Measurements from ENCODE around the gene FGF14.

FGF14 gene

GRCh38 chr13:101763191-101763590 is 638.7 kb downstream of the FGF14 start:
- peaks cover 24% of the 10 kb centered on the region for H3K4me1 ChIP-seq (ENCODE audit: control insufficient read depth, insufficient read depth, low read length)
- no peak overlapping the region for H3K4me3 ChIP-seq (ENCODE audit: low read depth, low read length)
- H3K9me3 ChIP-seq (ENCODE audit: control insufficient read depth, insufficient read depth, low read length): no peaks in the 10 kb centered on the region
- H3K9ac ChIP-seq (ENCODE audit: low read depth, low read length): no peak overlapping the region
- no peaks in the 10 kb centered on the region for H3K27me3 ChIP-seq (ENCODE audit: control insufficient read depth, insufficient read depth, low read length)
- no peaks in the 10 kb centered on the region for H3K36me3 ChIP-seq (ENCODE audit: control insufficient read depth, insufficient read depth, low read length)
- H3K27ac ChIP-seq (ENCODE audit: low read depth, low read length): no peak overlapping the region

GRCh38 chr13:101757446-101758039 is 644.3 kb downstream of the FGF14 start:
- Histone ChIP-seq H3K27me3 (ENCODE audit: control insufficient read depth, insufficient read depth, low read length) (no peaks in the 10 kb centered on the region), H3K9me3 (ENCODE audit: control insufficient read depth, insufficient read depth, low read length) (no peaks in the 10 kb centered on the region), H3K4me3 (ENCODE audit: low read depth, low read length) (no peak overlapping the region), H3K36me3 (ENCODE audit: control insufficient read depth, insufficient read depth, low read length) (no peaks in the 10 kb centered on the region), H3K9ac (ENCODE audit: low read depth, low read length) (no peak overlapping the region), H3K27ac (ENCODE audit: low read depth, low read length) (no peak overlapping the region), H3K4me1 (ENCODE audit: control insufficient read depth, insufficient read depth, low read length) (peaks cover 33% of the 10 kb centered on the region)

- no peak overlapping the region for H3K4me3 ChIP-seq (ENCODE audit: low read depth, low read length)
- H3K27ac ChIP-seq (ENCODE audit: low read depth, low read length): no peak overlapping the region
- H3K27me3 ChIP-seq (ENCODE audit: control insufficient read depth, insufficient read depth, low read length): no peaks in the 10 kb centered on the region
- H3K9me3 ChIP-seq (ENCODE audit: control insufficient read depth, insufficient read depth, low read length): no peaks in the 10 kb centered on the region
- H3K9ac ChIP-seq (ENCODE audit: low read depth, low read length): no peak overlapping the region
- H3K4me1 ChIP-seq (ENCODE audit: control insufficient read depth, insufficient read depth, low read length): peaks cover 37% of the 10 kb centered on the region
- no peaks in the 10 kb centered on the region for H3K36me3 ChIP-seq (ENCODE audit: control insufficient read depth, insufficient read depth, low read length)
Measured at GRCh38 chr13:101755228-101755887, 646.5 kb downstream of the FGF14 start.

GRCh38 chr13:101752432-101752831 is 649.4 kb downstream of the FGF14 start:
- Histone ChIP-seq H3K27ac (ENCODE audit: low read depth, low read length) (no peak overlapping the region), H3K4me1 (ENCODE audit: control insufficient read depth, insufficient read depth, low read length) (peaks cover 9% of the 10 kb centered on the region), H3K36me3 (ENCODE audit: control insufficient read depth, insufficient read depth, low read length) (no peaks in the 10 kb centered on the region), H3K9me3 (ENCODE audit: control insufficient read depth, insufficient read depth, low read length) (no peaks in the 10 kb centered on the region), H3K9ac (ENCODE audit: low read depth, low read length) (no peak overlapping the region), H3K4me3 (ENCODE audit: low read depth, low read length) (no peak overlapping the region), H3K27me3 (ENCODE audit: control insufficient read depth, insufficient read depth, low read length) (no peaks in the 10 kb centered on the region)

- Histone ChIP-seq H3K9ac (ENCODE audit: low read depth, low read length) (no peak overlapping the region), H3K4me1 (ENCODE audit: control insufficient read depth, insufficient read depth, low read length) (peaks cover 6% of the 10 kb centered on the region), H3K4me3 (ENCODE audit: low read depth, low read length) (no peak overlapping the region), H3K9me3 (ENCODE audit: control insufficient read depth, insufficient read depth, low read length) (no peaks in the 10 kb centered on the region), H3K36me3 (ENCODE audit: control insufficient read depth, insufficient read depth, low read length) (no peaks in the 10 kb centered on the region), H3K27ac (ENCODE audit: low read depth, low read length) (no peak overlapping the region), H3K27me3 (ENCODE audit: control insufficient read depth, insufficient read depth, low read length) (no peaks in the 10 kb centered on the region)
Measured at GRCh38 chr13:101751488-101751887, 650.4 kb downstream of the FGF14 start.

- no peaks in the 10 kb centered on the region for H3K27me3 ChIP-seq (ENCODE audit: control insufficient read depth, insufficient read depth, low read length)
- peaks cover 6% of the 10 kb centered on the region for H3K4me1 ChIP-seq (ENCODE audit: control insufficient read depth, insufficient read depth, low read length)
- no peaks in the 10 kb centered on the region for H3K36me3 ChIP-seq (ENCODE audit: control insufficient read depth, insufficient read depth, low read length)
- H3K9me3 ChIP-seq (ENCODE audit: control insufficient read depth, insufficient read depth, low read length): no peaks in the 10 kb centered on the region
- H3K9ac ChIP-seq (ENCODE audit: low read depth, low read length): no peak overlapping the region
- H3K4me3 ChIP-seq (ENCODE audit: low read depth, low read length): no peak overlapping the region
- H3K27ac ChIP-seq (ENCODE audit: low read depth, low read length): no peak overlapping the region
Measured at GRCh38 chr13:101749584-101749983, 652.3 kb downstream of the FGF14 start.

- H3K27me3 ChIP-seq (ENCODE audit: control insufficient read depth, insufficient read depth, low read length): no peaks in the 10 kb centered on the region
- no peaks in the 10 kb centered on the region for H3K9me3 ChIP-seq (ENCODE audit: control insufficient read depth, insufficient read depth, low read length)
- no peak overlapping the region for H3K27ac ChIP-seq (ENCODE audit: low read depth, low read length)
- H3K36me3 ChIP-seq (ENCODE audit: control insufficient read depth, insufficient read depth, low read length): no peaks in the 10 kb centered on the region
- H3K9ac ChIP-seq (ENCODE audit: low read depth, low read length): no peak overlapping the region
- H3K4me1 ChIP-seq (ENCODE audit: control insufficient read depth, insufficient read depth, low read length): peaks cover 6% of the 10 kb centered on the region
- no peak overlapping the region for H3K4me3 ChIP-seq (ENCODE audit: low read depth, low read length)
Measured at GRCh38 chr13:101747039-101747438, 654.8 kb downstream of the FGF14 start.

- peaks cover 6% of the 10 kb centered on the region for H3K4me1 ChIP-seq (ENCODE audit: control insufficient read depth, insufficient read depth, low read length)
Measured at GRCh38 chr13:101746513-101746912, 655.3 kb downstream of the FGF14 start.

GRCh38 chr13:101739382-101740178 is 662.3 kb downstream of the FGF14 start:
- no peaks in the 10 kb centered on the region for H3K36me3 ChIP-seq (ENCODE audit: control insufficient read depth, insufficient read depth, low read length)
- no peaks in the 10 kb centered on the region for H3K27me3 ChIP-seq (ENCODE audit: control insufficient read depth, insufficient read depth, low read length)
- no peak overlapping the region for H3K27ac ChIP-seq (ENCODE audit: low read depth, low read length)
- H3K9ac ChIP-seq (ENCODE audit: low read depth, low read length): no peak overlapping the region
- no peaks in the 10 kb centered on the region for H3K9me3 ChIP-seq (ENCODE audit: control insufficient read depth, insufficient read depth, low read length)
- H3K4me1 ChIP-seq (ENCODE audit: control insufficient read depth, insufficient read depth, low read length): 0 out of 2 replicates have a peak, but pooled peaks cover 3% of the 10 kb centered on the region
- no peak overlapping the region for H3K4me3 ChIP-seq (ENCODE audit: low read depth, low read length)

More at GRCh38 chr13:101746513-101746912, 655.3 kb downstream of the FGF14 start:
- Histone ChIP-seq H3K36me3 (ENCODE audit: control insufficient read depth, insufficient read depth, low read length) (no peaks in the 10 kb centered on the region), H3K27me3 (ENCODE audit: control insufficient read depth, insufficient read depth, low read length) (no peaks in the 10 kb centered on the region), H3K9me3 (ENCODE audit: control insufficient read depth, insufficient read depth, low read length) (no peaks in the 10 kb centered on the region), H3K9ac (ENCODE audit: low read depth, low read length) (no peak overlapping the region), H3K4me3 (ENCODE audit: low read depth, low read length) (no peak overlapping the region), H3K27ac (ENCODE audit: low read depth, low read length) (no peak overlapping the region)

- H3K4me3 ChIP-seq (ENCODE audit: low read depth, low read length): no peak overlapping the region
- H3K9me3 ChIP-seq (ENCODE audit: control insufficient read depth, insufficient read depth, low read length): no peaks in the 10 kb centered on the region
- no peaks in the 10 kb centered on the region for H3K36me3 ChIP-seq (ENCODE audit: control insufficient read depth, insufficient read depth, low read length)
- H3K27ac ChIP-seq (ENCODE audit: low read depth, low read length): no peak overlapping the region
- H3K4me1 ChIP-seq (ENCODE audit: control insufficient read depth, insufficient read depth, low read length): 0 out of 2 replicates have a peak, but pooled peaks cover 3% of the 10 kb centered on the region
- H3K27me3 ChIP-seq (ENCODE audit: control insufficient read depth, insufficient read depth, low read length): no peaks in the 10 kb centered on the region
- no peak overlapping the region for H3K9ac ChIP-seq (ENCODE audit: low read depth, low read length)
Measured at GRCh38 chr13:101738336-101738735, 663.5 kb downstream of the FGF14 start.

GRCh38 chr13:101736566-101736965 is 665.3 kb downstream of the FGF14 start:
- no peak overlapping the region for H3K9ac ChIP-seq (ENCODE audit: low read depth, low read length)

More at GRCh38 chr13:101736566-101736965, 665.3 kb downstream of the FGF14 start:
- Histone ChIP-seq H3K4me3 (ENCODE audit: low read depth, low read length) (no peak overlapping the region), H3K27ac (ENCODE audit: low read depth, low read length) (no peak overlapping the region), H3K27me3 (ENCODE audit: control insufficient read depth, insufficient read depth, low read length) (no peaks in the 10 kb centered on the region), H3K4me1 (ENCODE audit: control insufficient read depth, insufficient read depth, low read length) (no peaks in the 10 kb centered on the region; the same call in 1 of the 2 replicates), H3K9me3 (ENCODE audit: control insufficient read depth, insufficient read depth, low read length) (no peaks in the 10 kb centered on the region), H3K36me3 (ENCODE audit: control insufficient read depth, insufficient read depth, low read length) (no peaks in the 10 kb centered on the region)
